ENCODE measurements around the gene CNTNAP5.

The CNTNAP5 gene

DNA sequence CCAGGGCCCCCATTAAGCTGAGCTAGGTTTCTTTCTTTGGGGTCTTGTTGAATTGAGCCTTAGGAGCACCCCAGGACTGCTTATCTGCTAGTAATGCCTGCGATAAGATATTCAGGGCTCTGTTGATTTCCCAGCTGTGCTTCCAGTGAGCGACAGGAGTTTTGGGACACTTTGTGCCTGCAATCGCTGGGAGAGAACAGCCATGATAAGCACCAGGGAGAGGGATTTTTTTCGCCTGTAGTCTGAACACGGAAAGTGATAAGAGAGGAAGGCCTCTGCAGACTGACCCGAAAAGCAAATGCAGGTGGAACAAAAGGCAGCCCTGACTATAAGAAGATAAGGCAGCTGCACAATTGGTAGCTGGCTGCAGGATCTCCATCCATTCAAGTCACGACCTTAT, 244.3 kb downstream of the CNTNAP5 start:
- no peak for DNase-seq

GRCh38 chr2:124272261-124272841, 247.3 kb downstream of the CNTNAP5 start:
- no peak for DNase-seq

DNA sequence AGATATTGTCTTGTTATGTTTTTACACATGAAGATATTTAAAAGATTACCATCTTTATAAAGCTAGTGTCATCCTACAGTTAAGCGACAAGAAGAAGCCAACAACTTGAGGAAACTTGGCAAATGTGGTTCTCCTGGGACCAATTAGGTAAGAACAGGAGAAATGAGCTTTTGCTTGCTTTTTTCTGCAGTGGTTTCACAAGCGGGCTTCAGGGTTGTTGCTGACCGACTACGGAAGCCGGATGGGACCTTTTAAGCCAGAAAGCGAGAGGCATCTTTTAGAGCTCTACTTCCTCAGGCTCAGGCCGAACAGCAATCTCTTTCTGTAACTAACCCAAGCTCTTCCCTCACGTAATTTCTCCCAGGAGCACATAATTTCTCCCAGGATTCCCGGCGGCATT, 256.5 kb downstream of the CNTNAP5 start:
- DNase-seq, result no peak

- DNase-seq, result peak; percentile 73
Measured at GRCh38 chr2:124283096-124283495, 258.0 kb downstream of the CNTNAP5 start.

DNA sequence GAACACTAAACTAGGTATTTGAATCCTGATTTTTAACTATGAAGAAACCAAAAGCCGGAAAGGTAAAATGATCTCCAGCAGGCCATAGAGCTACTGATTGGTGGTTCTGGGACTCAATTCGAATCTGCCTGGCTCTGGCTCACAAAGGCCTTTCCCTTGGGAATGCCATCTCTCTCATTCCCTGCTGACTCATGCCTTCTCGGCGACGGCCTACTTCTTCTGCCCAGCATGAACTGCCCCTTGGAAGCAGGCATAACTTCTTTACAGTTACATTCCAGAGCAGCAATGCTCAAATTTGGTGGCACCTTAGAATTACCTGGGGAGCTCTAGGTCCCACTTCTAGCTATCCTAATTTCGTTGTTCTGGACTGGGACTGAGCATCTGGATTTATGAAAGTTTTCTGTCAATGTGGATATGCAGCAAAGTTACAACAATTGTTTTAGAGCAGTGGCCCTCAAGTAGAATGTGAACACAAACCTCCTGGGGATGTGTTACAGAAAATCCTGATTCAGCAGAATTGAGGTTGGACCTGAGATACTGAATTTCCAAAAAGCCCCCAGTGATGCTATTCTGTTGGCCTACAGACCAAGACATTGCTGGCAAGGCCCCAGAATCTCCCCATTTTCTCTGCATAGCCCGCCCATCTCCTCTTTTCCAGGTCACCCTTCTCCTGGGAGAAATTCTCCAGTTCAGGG, 261.1 kb downstream of the CNTNAP5 start:
- peak; percentile 23 for DNase-seq

DNA sequence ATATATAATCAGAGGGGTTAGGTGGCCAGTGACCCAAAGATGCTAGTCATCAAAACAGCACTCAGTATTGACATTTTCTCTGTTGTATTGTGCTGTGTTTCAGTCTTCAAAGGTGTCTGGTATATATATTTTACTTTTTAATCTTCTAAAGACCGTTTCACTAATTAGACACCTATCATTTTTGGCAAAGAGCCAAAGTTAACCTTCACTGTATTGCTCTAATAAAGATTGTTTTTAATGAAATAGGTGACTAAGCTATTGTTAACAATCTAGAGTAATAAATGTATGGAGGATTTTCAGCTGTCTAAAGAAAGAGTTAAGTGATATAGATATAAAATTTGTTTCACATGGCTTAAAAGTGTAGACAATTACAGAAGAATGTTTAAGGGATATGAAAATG, 264.0 kb downstream of the CNTNAP5 start:
- DNase-seq, result no peak

- no peak for DNase-seq
Measured at GRCh38 chr2:124289615-124290014, 264.5 kb downstream of the CNTNAP5 start.

DNA sequence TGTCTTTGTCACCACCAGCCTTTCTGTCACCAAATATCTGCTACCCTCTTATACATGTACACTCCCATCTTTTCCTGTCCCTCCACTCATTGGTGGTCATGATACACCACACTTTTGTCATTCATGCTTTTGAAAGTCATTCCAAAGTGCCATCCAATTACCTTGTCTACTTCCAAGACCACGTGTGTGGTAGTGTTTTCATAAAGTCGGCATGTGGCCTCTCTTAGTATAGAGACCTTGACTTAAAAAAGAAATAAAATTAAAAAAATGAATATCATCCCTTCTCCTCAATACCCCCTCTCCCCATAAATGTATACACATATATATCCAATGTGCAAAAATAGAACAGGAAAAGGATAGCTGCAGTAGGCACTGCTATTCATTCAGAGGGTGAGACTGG, 271.4 kb downstream of the CNTNAP5 start:
- no peak for DNase-seq

DNA sequence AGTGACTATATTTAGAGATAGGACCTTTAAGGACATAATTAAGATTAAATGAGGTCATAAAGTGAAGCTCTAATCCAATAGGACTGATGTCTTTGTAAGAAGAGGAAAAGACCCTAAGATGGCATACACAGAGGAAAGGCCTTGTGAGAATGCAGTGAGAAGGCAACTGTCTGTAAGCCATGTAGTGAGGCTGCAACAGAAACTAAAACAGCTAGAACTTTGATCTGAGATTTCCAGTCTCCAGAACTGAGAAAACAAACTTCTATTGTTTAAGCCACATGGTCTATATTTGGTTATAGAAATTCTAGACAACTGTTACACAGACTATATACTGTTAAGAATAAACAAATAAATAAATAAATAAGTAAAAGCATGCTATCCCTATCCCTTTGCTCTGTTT, 276.8 kb downstream of the CNTNAP5 start:
- DNase-seq, result no peak

DNA sequence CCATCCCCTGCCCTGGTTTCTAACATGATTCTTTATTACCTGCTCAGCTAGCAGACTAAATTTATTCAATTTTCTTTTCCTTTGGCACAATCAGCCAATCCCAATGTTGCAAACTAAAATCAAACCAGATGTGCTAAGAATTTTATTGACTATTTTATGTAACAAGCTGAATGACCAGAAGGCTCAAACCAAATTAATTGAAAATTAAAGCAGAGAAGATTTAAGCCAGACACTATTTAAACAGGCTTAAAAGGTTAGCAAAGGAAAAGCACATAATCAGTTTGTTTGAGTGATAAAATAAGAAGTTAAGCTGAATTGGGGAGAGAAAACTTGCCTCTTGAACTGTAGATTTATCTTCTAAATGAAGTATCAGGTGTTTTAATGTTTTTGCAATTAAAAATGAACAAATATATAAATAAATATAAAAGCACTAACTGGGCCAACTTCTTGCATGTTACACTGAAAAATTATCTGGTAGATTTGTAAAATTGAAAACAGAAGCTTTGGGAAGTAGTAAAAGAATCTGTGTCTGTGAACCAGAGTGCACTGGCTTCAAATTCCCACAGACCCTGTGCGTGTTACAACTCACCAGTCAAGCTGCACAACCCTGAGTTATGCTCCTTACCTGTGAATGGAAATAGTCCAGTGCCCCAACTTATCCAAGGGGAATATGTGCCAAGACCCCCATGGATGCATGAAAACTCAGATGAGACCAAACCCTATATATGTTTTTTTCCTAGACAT, 283.4 kb downstream of the CNTNAP5 start:
- DNase-seq, result no peak

DNA sequence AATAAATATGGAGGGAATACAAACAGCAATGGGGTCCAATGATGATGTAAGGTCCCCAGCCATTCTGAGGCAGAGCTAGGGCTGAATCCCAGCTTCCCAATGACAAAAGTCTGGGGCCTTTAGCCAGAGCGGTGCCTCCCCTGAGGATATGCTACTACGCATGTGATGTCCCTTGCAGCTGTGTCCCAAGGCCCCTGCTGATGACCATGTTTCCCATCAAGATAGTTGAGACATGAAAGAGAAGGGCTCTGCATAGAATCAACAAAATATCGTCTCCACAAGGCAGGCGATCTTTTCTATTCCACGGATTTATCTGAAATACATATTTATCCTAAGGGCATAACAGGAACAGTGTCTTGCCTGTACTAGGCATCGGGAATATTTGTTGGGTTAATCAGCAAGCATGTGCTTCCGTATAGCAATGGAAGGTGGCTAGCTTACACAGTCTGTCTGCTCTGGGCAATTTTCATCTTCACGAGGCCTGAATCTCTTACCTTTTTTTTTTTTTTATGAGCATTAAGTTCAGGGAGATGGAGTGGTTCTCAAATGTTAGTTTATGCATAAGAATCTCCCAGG, 284.6 kb downstream of the CNTNAP5 start:
- no peak for DNase-seq

DNA sequence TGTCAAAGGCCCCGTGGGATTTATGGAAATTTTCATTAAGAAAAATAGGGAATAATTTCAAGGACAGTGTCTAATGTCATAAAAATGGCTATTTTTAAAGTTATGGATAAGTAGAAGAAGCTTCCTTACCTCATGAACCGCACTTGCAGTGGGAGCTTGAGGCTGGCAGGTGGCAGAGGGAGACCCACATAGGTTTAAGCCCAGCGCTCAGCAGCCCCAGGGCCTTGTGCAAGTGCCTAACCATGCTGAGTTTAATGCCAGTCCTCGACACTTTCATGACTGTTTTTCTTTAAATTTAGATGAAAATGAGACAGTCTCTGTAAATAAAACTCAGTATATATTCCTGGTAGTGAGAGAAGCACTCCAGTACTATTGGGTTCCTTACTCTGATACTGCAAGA, 285.6 kb downstream of the CNTNAP5 start:
- DNase-seq, result no peak

DNA sequence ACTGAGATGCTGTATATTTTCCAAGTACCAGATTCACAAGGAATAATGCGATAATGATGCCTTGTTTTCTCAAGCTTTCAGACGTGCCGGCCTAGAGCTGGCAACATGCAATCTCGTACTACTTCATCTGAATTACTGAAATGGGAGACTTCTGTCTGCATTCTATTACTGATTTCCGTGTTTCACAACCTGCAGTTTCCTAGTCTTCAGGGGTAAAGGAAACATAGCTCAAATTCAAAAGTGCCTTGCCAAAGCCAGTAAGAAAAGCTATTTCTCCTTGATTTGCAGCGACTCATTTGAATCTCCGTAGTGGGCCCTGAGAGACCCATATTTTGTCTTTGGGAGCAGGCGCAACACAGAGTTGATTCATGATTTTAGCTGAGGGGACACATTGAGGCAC, 289.0 kb downstream of the CNTNAP5 start:
- no peak for DNase-seq

GRCh38 chr2:124315221-124315880, 290.3 kb downstream of the CNTNAP5 start:
- DNase-seq, result no peak

GRCh38 chr2:124316133-124316532, 291.0 kb downstream of the CNTNAP5 start:
- no peak for DNase-seq

DNA sequence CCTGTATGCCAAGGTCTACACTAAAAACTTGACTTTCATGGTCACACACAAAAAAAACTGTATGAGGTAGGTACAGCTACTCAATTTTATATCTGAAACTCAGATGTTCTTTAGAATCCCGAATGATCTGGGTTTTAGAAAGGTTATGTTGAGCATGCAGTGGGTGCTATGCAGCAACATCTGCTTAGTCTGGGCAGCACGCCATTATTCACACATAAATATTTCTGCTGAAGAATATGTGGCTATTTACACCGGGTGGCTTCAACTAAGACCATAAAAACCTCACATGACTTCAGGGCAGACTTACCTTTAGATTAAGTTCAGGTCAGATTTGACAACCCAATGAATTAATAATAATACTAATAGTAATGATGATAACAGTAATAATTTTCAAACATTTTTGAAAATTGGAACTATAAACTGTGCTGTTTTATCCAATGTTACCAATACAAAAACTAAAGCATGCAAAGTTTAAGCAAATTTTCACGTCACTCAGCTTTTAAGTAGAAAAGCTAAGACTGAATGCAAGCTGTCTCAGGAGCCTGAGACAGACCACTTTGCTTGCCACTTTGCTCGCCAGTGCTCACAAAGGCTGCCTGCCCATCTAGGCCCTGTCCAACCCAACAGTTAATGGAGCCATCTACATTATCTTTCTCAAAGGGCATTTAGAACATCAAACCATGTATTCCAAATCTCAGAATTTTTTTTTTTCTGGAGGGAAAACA, 292.0 kb downstream of the CNTNAP5 start:
- peak; percentile 36 for DNase-seq

GRCh38 chr2:124317628-124318027, 292.5 kb downstream of the CNTNAP5 start:
- no peak for DNase-seq

DNA sequence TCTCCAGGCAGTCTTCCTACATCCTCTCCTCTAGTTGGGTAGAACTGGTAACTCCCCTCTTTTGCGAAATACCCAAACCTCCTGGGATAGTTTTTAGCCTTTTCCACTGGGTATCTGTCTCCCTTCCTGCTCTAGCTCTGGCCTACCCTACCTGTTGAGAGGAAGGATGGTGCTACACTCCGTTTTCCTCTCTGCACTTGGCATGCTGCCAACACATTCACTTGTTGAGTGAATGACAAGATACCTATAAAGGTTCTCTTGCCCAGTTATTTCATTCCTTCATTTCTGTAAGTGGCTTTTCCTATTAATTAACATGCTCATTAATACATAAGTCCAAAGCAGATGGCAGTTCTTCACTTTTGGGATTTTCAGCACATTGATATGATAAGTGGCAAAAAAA, 293.8 kb downstream of the CNTNAP5 start:
- no peak for DNase-seq

DNA sequence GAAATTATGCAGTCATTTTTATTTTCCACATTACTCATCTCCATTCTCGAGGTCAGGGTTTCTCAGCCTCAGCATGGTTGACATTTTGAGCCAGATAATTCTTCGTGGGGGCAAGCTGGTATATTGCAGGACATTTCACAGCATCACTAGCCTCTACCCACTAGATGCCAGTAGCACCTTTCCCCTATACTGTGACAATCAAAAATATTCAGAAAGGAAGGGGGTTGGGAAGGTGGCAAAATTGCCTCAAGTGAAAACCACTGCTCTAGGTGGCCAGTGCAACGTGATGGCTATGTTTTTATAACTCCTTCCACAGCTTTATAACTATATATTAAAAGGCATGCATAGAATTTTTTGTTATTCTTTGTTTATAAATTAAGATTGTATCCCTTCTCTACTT, 294.5 kb downstream of the CNTNAP5 start:
- DNase-seq, result no peak

- DNase-seq, result no peak
Measured at GRCh38 chr2:124320051-124320688, 295.1 kb downstream of the CNTNAP5 start.

- peak; percentile 24 for DNase-seq
Measured at GRCh38 chr2:124323321-124323720, 298.2 kb downstream of the CNTNAP5 start.

Data from fibroblast of skin of abdomen (primary cell).